PC-3 (cell line): Measurements from ENCODE around the gene TCF7L1.

Experiments
- EZH2 ChIP-seq: fragments of 300-600 bp; sonication (generic); IDR thresholded peaks from one replicate; pipeline ENCODE4 v1.6.1; 2017; ENCODE audit warnings: antibody characterized with exemption, mild to moderate bottlenecking, low read length; ENCODE audit not compliant: unreplicated experiment
- EZH2phosphoT487 ChIP-seq: fragments of 300-600 bp; sonication (generic); IDR thresholded peaks from 2 replicates; pipeline ENCODE4 v1.6.1; 2018; ENCODE audit warnings: mild to moderate bottlenecking, antibody characterized with exemption, low read length, borderline replicate concordance
- TF ChIP-seq, protein P1 (sequence below): fragments of 300-600 bp; sonication (generic); conservative IDR thresholded peaks from 2 replicates; pipeline ENCODE4 v1.5.1; 2017; ENCODE audit warnings: antibody characterized with exemption, low read depth, mild to moderate bottlenecking, low read length

DNA sequence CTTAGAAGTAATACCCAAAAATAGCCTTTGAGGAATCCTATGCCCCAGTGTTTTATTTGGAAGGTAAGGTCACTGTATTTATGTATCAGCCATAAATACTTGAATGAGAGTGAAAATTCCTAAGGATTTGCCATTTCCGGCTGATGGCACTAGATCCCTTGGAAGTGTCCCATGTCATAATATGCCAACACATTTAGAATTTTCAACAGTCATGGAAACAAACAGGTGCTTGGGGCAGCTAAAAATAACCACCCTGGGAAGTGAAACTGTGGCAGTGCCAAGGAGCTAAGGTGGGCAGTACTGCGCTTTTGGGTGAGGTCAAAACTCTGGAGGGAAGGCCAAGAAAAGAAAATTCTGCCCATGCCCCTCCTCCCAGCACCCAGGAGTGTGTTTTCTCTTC lies 80.2 kb downstream of the TCF7L1 start:
- TF ChIP-seq, protein P1, sequence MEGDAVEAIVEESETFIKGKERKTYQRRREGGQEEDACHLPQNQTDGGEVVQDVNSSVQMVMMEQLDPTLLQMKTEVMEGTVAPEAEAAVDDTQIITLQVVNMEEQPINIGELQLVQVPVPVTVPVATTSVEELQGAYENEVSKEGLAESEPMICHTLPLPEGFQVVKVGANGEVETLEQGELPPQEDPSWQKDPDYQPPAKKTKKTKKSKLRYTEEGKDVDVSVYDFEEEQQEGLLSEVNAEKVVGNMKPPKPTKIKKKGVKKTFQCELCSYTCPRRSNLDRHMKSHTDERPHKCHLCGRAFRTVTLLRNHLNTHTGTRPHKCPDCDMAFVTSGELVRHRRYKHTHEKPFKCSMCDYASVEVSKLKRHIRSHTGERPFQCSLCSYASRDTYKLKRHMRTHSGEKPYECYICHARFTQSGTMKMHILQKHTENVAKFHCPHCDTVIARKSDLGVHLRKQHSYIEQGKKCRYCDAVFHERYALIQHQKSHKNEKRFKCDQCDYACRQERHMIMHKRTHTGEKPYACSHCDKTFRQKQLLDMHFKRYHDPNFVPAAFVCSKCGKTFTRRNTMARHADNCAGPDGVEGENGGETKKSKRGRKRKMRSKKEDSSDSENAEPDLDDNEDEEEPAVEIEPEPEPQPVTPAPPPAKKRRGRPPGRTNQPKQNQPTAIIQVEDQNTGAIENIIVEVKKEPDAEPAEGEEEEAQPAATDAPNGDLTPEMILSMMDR, result no peak
- TF ChIP-seq EZH2 (no peak), EZH2phosphoT487 (no peak)
